ENCODE data around the gene TAF4. TPM values are rescaled to one million over a fixed set of nuclear protein-coding genes. Genes with fewer than 3 reads are reported as not detected.
A peak's percentile ranks its signal among the peaks of the same experiment; 100 is the strongest.

Gene TAF4
- total RNA-seq, 1 experiment from 2014 or later, result 2.5 TPM

GRCh38 chr20:62019881-62020492 is 45.7 kb downstream of the TAF4 start:
- no peak for DNase-seq (ENCODE audit: low read depth)

GRCh38 chr20:62019144-62019805 is 46.4 kb downstream of the TAF4 start:
- no peak for DNase-seq (ENCODE audit: low read depth)

GRCh38 chr20:62018437-62019143 is 47.1 kb downstream of the TAF4 start:
- DNase-seq (ENCODE audit: low read depth), result no peak

GRCh38 chr20:62015540-62016288 is 50.0 kb downstream of the TAF4 start:
- DNase-seq (ENCODE audit: low read depth), result no peak

GRCh38 chr20:62014889-62015537 is 50.7 kb downstream of the TAF4 start:
- no peak for DNase-seq (ENCODE audit: low read depth)

GRCh38 chr20:62014488-62014775 is 51.2 kb downstream of the TAF4 start:
- DNase-seq (ENCODE audit: low read depth), result no peak

GRCh38 chr20:62012631-62013030 is 53.0 kb downstream of the TAF4 start:
- DNase-seq (ENCODE audit: low read depth), result no peak

GRCh38 chr20:62011938-62012534 is 53.6 kb downstream of the TAF4 start:
- DNase-seq (ENCODE audit: low read depth), result no peak

- no peak for DNase-seq (ENCODE audit: low read depth)
Measured at GRCh38 chr20:62011403-62011790, 54.3 kb downstream of the TAF4 start.

- peak; percentile 45 for DNase-seq (ENCODE audit: low read depth)
Measured at GRCh38 chr20:62010551-62011402, 54.9 kb downstream of the TAF4 start.

- no peak for DNase-seq (ENCODE audit: low read depth)
Measured at GRCh38 chr20:62009869-62010445, 55.7 kb downstream of the TAF4 start.

GRCh38 chr20:62009322-62009721 is 56.4 kb downstream of the TAF4 start:
- DNase-seq (ENCODE audit: low read depth), result no peak

GRCh38 chr20:62008643-62009183 is 57.0 kb downstream of the TAF4 start:
- no peak for DNase-seq (ENCODE audit: low read depth)

GRCh38 chr20:62007127-62007647 is 58.5 kb downstream of the TAF4 start:
- DNase-seq (ENCODE audit: low read depth), result no peak

- no peak for DNase-seq (ENCODE audit: low read depth)
Measured at GRCh38 chr20:62006482-62006881, 59.2 kb downstream of the TAF4 start.

GRCh38 chr20:62004614-62005013 is 61.1 kb downstream of the TAF4 start:
- DNase-seq (ENCODE audit: low read depth), result no peak

- DNase-seq (ENCODE audit: low read depth), result no peak
Measured at GRCh38 chr20:62003567-62004405, 61.9 kb downstream of the TAF4 start.

- DNase-seq (ENCODE audit: low read depth), result no peak
Measured at GRCh38 chr20:62002882-62003480, 62.7 kb downstream of the TAF4 start.
